SK-N-SH treated with all-trans-retinoic acid at 6 μM for 48 hours (cell line): ENCODE results near the gene RBP2.

ENCODE experiments used
- ATAC-seq: fragments of 200-7000 bp; cut with Tn5 transposase; 3 replicates; pipeline ENCODE4 v1.9.1; 2020; ENCODE audit warnings: mild to moderate bottlenecking, moderate library complexity
- ARNTL ChIP-seq: fragments of 450-650 bp; formaldehyde crosslinking; IDR thresholded peaks from 2 replicates; pipeline ENCODE4 v1.5.0; 2020; ENCODE audit warnings: low read depth, mild to moderate bottlenecking, moderate library complexity, borderline replicate concordance
- BACH2 ChIP-seq: fragments of 250-450 bp; sonication (Bioruptor Pico); IDR thresholded peaks from 2 replicates; pipeline ENCODE4 v1.9.0; 2021; ENCODE audit warnings: mild to moderate bottlenecking, borderline replicate concordance
- CSDC2 ChIP-seq: fragments of 250-450 bp; sonication (Bioruptor Pico); IDR thresholded peaks from 2 replicates; pipeline ENCODE4 v1.5.0; 2020; ENCODE audit warnings: mild to moderate bottlenecking, moderate library complexity
- ESRRG ChIP-seq: fragments of 250-450 bp; sonication (Bioruptor Pico); IDR thresholded peaks from 2 replicates; pipeline ENCODE4 v1.6.1; 2021; ENCODE audit warnings: mild to moderate bottlenecking
- GLIS3 ChIP-seq: fragments of 250-450 bp; sonication (Bioruptor Pico); IDR thresholded peaks from 2 replicates; pipeline ENCODE4 v1.5.0; 2020; ENCODE audit warnings: mild to moderate bottlenecking, moderate library complexity
- OSR1 ChIP-seq: fragments of 250-450 bp; sonication (Bioruptor Pico); IDR thresholded peaks from 2 replicates; pipeline ENCODE4 v1.8.0; 2022; ENCODE audit warnings: moderate library complexity, mild to moderate bottlenecking, inconsistent platforms
- PPARA ChIP-seq: fragments of 250-450 bp; sonication (Bioruptor Pico); IDR thresholded peaks from 2 replicates; pipeline ENCODE4 v1.5.0; 2020; ENCODE audit warnings: mild to moderate bottlenecking, borderline replicate concordance
- RARB ChIP-seq: fragments of 250-450 bp; sonication (Bioruptor Pico); IDR thresholded peaks from 2 replicates; pipeline ENCODE4 v1.8.0; 2021; ENCODE audit warnings: mild to moderate bottlenecking, moderate library complexity
- SNAI2 ChIP-seq: fragments of 250-450 bp; sonication (Bioruptor Pico); IDR thresholded peaks from 2 replicates; pipeline ENCODE4 v1.5.0; 2020; ENCODE audit warnings: mild to moderate bottlenecking, moderate library complexity
- ZC3H10 ChIP-seq: fragments of 250-450 bp; sonication (Bioruptor Pico); IDR thresholded peaks from 2 replicates; pipeline ENCODE4 v1.5.1; 2021; ENCODE audit warnings: mild to moderate bottlenecking, moderate library complexity
- ZFP3 ChIP-seq: fragments of 250-450 bp; sonication (Bioruptor Pico); IDR thresholded peaks from 2 replicates; pipeline ENCODE4 v1.5.0; 2020; ENCODE audit warnings: mild to moderate bottlenecking, moderate library complexity
- ZFP30 ChIP-seq: fragments of 450-650 bp; formaldehyde crosslinking; IDR thresholded peaks from 2 replicates; pipeline ENCODE4 v1.5.0; 2022; ENCODE audit warnings: mild to moderate bottlenecking, moderate library complexity
- ZNF565 ChIP-seq: fragments of 450-650 bp; formaldehyde crosslinking; conservative IDR thresholded peaks from 2 replicates; pipeline ENCODE4 v1.5.0; 2020; ENCODE audit warnings: low read depth, mild to moderate bottlenecking, moderate library complexity
- ZNF70 ChIP-seq: fragments of 450-650 bp; formaldehyde crosslinking; IDR thresholded peaks from 2 replicates; pipeline ENCODE4 v1.5.0; 2020; ENCODE audit warnings: mild to moderate bottlenecking, moderate library complexity
- ZNF8 ChIP-seq: fragments of 450-650 bp; formaldehyde crosslinking; IDR thresholded peaks from 2 replicates; pipeline ENCODE4 v1.5.0; 2020; ENCODE audit warnings: mild to moderate bottlenecking, moderate library complexity
- TF ChIP-seq, protein P1 (sequence below): fragments of 250-450 bp; sonication (Bioruptor Pico); IDR thresholded peaks from 2 replicates; pipeline ENCODE4 v1.5.0; 2020; ENCODE audit warnings: mild to moderate bottlenecking, moderate library complexity
- TF ChIP-seq, protein P2 (sequence below): fragments of 250-450 bp; sonication (Bioruptor Pico); IDR thresholded peaks from 2 replicates; pipeline ENCODE4 v1.5.1; 2020; ENCODE audit warnings: low read depth, mild to moderate bottlenecking, moderate library complexity
- TF ChIP-seq, protein P3 (sequence below): fragments of 250-450 bp; sonication (Bioruptor Pico); IDR thresholded peaks from 2 replicates; pipeline ENCODE4 v1.8.0; 2020; ENCODE audit warnings: mild to moderate bottlenecking, moderate library complexity, borderline replicate concordance
- TF ChIP-seq, protein P4 (sequence below): fragments of 250-450 bp; sonication (Bioruptor Pico); IDR thresholded peaks from 2 replicates; pipeline ENCODE4 v1.5.1; 2021; ENCODE audit warnings: mild to moderate bottlenecking, moderate library complexity

RBP2 gene

DNA sequence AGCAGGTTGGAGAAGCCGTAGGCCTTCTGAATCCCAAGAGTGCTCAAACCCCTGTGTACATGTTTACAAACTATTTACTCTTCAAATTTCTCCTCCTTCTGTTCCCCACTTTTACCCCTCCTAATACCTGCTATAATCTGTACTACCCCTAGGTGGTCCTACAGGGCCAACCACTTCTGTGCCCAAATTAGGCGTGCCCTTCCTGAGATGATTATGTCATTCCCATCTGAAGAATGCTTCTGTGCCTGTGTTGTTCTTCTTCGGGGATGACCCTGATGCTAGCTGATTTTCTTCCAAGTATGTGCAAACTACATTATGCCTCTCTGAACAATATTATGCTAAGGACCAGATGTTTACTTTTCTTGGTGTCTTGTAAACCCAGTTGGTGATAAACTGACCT lies 20.5 kb downstream of the RBP2 start (continued):
- TF ChIP-seq ZFP30 = no peak
- TF ChIP-seq, all 23 proteins: peak for 0

DNA sequence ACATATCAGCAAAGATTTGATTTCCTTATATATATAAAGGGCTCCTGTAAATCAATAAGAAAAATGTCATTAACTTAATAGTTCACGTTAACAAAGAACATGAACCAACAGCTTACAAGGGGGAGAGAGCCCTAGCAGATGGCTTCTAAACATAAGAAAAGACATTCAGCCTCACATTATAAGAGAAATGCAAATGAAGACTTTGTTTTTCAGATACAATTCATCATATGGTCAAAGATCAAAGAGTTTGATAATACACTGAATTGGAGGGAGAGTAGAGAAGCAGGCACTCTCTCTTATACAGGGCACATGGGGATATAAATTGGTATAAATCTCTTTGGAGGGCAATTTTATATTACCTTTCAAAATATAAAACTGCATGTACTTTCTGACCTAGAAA lies 21.1 kb downstream of the RBP2 start:
- no peak for ATAC-seq
- no peak for TF ChIP-seq ZFP30
- TF ChIP-seq, protein P1, sequence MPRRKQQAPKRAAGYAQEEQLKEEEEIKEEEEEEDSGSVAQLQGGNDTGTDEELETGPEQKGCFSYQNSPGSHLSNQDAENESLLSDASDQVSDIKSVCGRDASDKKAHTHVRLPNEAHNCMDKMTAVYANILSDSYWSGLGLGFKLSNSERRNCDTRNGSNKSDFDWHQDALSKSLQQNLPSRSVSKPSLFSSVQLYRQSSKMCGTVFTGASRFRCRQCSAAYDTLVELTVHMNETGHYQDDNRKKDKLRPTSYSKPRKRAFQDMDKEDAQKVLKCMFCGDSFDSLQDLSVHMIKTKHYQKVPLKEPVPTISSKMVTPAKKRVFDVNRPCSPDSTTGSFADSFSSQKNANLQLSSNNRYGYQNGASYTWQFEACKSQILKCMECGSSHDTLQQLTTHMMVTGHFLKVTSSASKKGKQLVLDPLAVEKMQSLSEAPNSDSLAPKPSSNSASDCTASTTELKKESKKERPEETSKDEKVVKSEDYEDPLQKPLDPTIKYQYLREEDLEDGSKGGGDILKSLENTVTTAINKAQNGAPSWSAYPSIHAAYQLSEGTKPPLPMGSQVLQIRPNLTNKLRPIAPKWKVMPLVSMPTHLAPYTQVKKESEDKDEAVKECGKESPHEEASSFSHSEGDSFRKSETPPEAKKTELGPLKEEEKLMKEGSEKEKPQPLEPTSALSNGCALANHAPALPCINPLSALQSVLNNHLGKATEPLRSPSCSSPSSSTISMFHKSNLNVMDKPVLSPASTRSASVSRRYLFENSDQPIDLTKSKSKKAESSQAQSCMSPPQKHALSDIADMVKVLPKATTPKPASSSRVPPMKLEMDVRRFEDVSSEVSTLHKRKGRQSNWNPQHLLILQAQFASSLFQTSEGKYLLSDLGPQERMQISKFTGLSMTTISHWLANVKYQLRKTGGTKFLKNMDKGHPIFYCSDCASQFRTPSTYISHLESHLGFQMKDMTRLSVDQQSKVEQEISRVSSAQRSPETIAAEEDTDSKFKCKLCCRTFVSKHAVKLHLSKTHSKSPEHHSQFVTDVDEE = no peak
- no peak for TF ChIP-seq ARNTL (CRISPR knock-in tag)
- TF ChIP-seq ZNF70 (CRISPR knock-in tag) = no peak
- TF ChIP-seq ZNF565 (CRISPR knock-in tag) = no peak
- TF ChIP-seq ZC3H10 = no peak
- TF ChIP-seq OSR1 (CRISPR knock-in tag) = no peak
- no peak for TF ChIP-seq ZFP3 (CRISPR knock-in tag)
- no peak for TF ChIP-seq GLIS3 (CRISPR knock-in tag)
- TF ChIP-seq, protein P2, sequence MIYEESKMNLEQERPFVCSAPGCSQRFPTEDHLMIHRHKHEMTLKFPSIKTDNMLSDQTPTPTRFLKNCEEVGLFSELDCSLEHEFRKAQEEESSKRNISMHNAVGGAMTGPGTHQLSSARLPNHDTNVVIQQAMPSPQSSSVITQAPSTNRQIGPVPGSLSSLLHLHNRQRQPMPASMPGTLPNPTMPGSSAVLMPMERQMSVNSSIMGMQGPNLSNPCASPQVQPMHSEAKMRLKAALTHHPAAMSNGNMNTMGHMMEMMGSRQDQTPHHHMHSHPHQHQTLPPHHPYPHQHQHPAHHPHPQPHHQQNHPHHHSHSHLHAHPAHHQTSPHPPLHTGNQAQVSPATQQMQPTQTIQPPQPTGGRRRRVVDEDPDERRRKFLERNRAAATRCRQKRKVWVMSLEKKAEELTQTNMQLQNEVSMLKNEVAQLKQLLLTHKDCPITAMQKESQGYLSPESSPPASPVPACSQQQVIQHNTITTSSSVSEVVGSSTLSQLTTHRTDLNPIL = no peak
- TF ChIP-seq, protein P3, sequence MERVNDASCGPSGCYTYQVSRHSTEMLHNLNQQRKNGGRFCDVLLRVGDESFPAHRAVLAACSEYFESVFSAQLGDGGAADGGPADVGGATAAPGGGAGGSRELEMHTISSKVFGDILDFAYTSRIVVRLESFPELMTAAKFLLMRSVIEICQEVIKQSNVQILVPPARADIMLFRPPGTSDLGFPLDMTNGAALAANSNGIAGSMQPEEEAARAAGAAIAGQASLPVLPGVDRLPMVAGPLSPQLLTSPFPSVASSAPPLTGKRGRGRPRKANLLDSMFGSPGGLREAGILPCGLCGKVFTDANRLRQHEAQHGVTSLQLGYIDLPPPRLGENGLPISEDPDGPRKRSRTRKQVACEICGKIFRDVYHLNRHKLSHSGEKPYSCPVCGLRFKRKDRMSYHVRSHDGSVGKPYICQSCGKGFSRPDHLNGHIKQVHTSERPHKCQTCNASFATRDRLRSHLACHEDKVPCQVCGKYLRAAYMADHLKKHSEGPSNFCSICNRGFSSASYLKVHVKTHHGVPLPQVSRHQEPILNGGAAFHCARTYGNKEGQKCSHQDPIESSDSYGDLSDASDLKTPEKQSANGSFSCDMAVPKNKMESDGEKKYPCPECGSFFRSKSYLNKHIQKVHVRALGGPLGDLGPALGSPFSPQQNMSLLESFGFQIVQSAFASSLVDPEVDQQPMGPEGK (CRISPR knock-in tag) = no peak

DNA sequence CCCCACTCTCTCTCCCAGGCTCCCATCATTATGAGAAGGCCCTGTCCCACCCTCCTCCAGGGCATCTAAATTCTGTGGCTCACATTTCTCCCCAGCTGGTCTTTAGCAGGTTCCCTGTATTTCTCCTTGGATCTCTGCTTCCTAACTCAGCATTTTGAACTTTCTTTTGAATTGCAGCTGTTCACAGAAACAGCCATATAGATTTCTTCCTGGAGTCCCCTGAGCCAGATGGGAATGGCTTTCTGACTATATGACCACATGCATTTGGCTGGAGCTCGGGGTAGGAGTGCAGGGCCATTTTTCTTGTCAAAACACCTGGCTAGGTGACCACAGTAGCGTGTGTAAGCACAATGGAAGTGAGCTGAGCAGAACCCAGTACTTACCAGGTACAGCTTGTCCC lies 22.0 kb downstream of the RBP2 start:
- TF ChIP-seq, protein P1 = no peak
- TF ChIP-seq ESRRG (CRISPR knock-in tag) (no peak), OSR1 (CRISPR knock-in tag) (no peak), SNAI2 (no peak), PPARA (no peak), GLIS3 (CRISPR knock-in tag) (no peak), ZNF565 (CRISPR knock-in tag) (no peak), CSDC2 (CRISPR knock-in tag) (no peak), ARNTL (CRISPR knock-in tag) (no peak), ZNF8 (CRISPR knock-in tag) (no peak)
- TF ChIP-seq, protein P3 (CRISPR knock-in tag) = no peak
- TF ChIP-seq, protein P2 = no peak
- no peak for ATAC-seq

DNA sequence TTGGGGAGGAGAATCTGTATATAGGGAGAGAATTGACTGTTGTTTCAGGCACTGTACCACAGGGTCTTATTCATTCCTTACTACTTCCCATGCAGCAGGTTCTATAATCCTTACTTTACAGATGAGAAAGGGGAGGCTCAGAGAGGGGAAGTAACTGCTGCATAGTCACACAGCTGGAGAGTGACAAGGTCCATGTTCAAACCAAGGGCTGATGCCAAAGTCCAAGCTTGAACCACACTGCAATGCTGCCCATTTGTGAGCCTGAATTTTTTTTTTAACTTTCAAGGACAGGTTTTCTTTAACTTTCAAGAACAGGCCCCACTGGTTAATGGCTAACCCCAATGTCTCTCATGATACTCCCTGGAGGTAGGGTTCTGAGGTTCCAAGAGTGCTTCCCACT lies 26.2 kb downstream of the RBP2 start:
- ATAC-seq = no peak
- TF ChIP-seq BACH2 (CRISPR knock-in tag) = no peak
- TF ChIP-seq, protein P1 = no peak
- TF ChIP-seq ZNF8 (CRISPR knock-in tag) = no peak
- TF ChIP-seq, protein P4, sequence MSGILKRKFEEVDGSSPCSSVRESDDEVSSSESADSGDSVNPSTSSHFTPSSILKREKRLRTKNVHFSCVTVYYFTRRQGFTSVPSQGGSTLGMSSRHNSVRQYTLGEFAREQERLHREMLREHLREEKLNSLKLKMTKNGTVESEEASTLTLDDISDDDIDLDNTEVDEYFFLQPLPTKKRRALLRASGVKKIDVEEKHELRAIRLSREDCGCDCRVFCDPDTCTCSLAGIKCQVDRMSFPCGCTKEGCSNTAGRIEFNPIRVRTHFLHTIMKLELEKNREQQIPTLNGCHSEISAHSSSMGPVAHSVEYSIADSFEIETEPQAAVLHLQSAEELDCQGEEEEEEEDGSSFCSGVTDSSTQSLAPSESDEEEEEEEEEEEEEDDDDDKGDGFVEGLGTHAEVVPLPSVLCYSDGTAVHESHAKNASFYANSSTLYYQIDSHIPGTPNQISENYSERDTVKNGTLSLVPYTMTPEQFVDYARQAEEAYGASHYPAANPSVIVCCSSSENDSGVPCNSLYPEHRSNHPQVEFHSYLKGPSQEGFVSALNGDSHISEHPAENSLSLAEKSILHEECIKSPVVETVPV (CRISPR knock-in tag) = no peak
- no peak for TF ChIP-seq ZNF70 (CRISPR knock-in tag)
- no peak for TF ChIP-seq RARB (CRISPR knock-in tag)
- no peak for TF ChIP-seq ARNTL (CRISPR knock-in tag)
- TF ChIP-seq PPARA = no peak
